GM20000 (cell line): ENCODE results near the gene PKIB.
A peak's percentile ranks its signal among the peaks of the same experiment; 100 is the strongest.

Experiments
- DNase-seq: peaks from one replicate; pipeline ENCODE4 v3.0.0; 2012; ENCODE audit warnings: low spot score
- CTCF ChIP-seq: IDR thresholded peaks from 2 replicates; pipeline ENCODE4 v1.5.1; 2012; ENCODE audit warnings: mild to moderate bottlenecking, control low read depth; ENCODE audit errors: extremely low read depth, missing control alignments

PKIB gene

GRCh38 chr6:122713138-122713537 lies 102.9 kb downstream of the PKIB start:
- no peak for DNase-seq
- TF ChIP-seq CTCF, result no peak

GRCh38 chr6:122714059-122714458 lies 103.9 kb downstream of the PKIB start:
- no peak for TF ChIP-seq CTCF

GRCh38 chr6:122715725-122716124 lies 105.5 kb downstream of the PKIB start:
- no peak for TF ChIP-seq CTCF
- no peak for DNase-seq

More at GRCh38 chr6:122714059-122714458, 103.9 kb downstream of the PKIB start:
- DNase-seq, result no peak

- no peak for TF ChIP-seq CTCF
- no peak for DNase-seq
These were observed 107.1 kb downstream of the PKIB start for GRCh38 chr6:122717350-122717749.

- DNase-seq, result no peak
These were observed 108.4 kb downstream of the PKIB start for GRCh38 chr6:122718616-122719015.

GRCh38 chr6:122719176-122719575 lies 109.0 kb downstream of the PKIB start:
- no peak for TF ChIP-seq CTCF
- DNase-seq, result no peak

More at GRCh38 chr6:122718616-122719015, 108.4 kb downstream of the PKIB start:
- TF ChIP-seq CTCF, result no peak

- no peak for TF ChIP-seq CTCF
- no peak for DNase-seq
These were observed 112.5 kb downstream of the PKIB start for GRCh38 chr6:122722746-122723145.

GRCh38 chr6:122726649-122727048 lies 116.4 kb downstream of the PKIB start:
- DNase-seq, result no peak

More at GRCh38 chr6:122726649-122727048, 116.4 kb downstream of the PKIB start:
- TF ChIP-seq CTCF, result peak; percentile 6
